NCI-H526 treated with DMSO at 0.1 percent for 48 hours (cell line): ENCODE data around the gene HTT-AS.

Experiments
- DNase-seq: peaks from one replicate; lab custom pipeline; 2025; lab: John Stamatoyannopoulos, UW

The HTT-AS gene

DNA sequence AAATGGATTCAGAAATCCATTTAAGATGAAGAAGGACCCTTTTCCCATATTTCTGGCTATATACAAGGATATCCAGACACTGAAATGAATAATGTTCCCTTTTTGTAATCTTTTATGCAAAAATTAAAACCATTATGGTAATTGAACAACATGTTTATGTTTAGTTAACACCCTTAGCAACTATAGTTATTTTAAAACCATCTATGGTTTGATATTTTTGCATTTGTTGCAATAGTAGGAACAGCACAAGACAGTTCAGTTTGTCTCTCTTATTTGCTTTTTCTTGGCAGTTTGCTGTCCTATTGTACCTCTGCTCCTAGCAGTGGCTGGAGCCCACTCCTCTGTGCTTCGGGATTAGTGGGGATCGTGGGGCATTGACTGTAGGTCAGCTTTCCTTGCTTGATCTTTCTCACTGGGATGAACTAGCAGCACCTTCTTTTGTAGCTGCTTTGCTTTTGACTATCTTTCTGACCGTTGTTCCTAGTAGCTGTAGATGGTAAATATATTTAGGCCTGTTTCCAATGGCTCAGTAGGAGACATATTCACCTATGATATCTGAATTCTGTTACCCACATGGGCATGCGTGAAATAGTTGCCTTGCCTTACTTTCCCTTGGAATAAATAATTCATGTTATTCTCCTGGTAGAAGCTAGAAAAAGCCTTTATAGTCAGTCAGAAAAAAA lies 12.9 kb upstream of the HTT-AS start:
- DNase-seq: no peak

DNA sequence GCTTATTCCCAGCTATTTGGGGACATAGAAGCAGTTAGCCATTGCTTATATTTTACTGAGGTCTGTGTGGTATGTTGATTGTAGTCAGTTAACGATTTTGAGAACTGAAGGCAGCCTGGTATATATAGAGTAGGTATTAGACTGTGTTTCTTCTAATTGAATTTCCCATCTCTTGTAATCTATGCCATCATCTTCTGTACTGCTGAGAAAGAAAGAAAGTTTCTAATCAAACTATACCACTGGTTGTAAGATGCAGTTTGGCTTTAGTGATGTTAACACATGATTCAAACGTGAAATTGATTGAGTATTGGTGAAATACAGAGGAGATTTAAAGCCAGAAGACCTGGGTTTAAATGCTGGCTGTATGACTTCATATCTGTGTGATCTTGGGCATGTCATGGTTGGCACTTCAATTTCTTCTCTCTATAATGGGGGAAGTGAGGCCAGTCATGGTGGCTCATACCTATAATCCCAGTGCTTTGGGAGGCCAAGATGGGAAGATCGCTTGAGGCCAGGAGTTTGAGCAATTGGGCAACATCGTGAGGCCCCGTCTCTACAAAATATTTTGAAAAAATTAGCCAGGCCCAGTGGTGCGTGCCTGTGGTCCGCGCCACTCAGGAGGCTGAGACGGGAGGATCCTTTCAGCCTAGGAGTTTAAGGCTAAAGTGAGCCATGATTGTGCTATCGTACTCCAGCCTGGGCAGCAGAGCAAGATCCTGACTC lies 11.8 kb upstream of the HTT-AS start:
- DNase-seq: no peak

DNA sequence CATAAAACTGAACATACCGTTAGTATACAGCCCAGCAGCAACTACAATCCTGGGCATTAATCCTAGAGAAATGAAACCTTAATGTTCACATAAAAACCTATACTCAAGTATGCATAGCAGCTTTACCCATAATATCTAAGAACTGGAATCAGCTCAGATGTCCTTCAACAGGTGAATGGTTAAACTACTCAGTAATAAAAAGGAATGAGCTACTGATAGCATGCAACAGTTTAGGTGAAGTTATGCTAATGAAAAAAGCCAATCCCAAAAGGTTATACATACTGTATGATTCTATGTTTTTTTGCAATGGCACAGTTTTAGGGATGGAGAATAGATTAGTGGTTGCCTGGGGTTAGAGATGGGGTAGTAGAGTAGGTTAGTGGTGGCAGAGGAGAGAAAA lies 9.4 kb upstream of the HTT-AS start:
- no peak for DNase-seq

DNA sequence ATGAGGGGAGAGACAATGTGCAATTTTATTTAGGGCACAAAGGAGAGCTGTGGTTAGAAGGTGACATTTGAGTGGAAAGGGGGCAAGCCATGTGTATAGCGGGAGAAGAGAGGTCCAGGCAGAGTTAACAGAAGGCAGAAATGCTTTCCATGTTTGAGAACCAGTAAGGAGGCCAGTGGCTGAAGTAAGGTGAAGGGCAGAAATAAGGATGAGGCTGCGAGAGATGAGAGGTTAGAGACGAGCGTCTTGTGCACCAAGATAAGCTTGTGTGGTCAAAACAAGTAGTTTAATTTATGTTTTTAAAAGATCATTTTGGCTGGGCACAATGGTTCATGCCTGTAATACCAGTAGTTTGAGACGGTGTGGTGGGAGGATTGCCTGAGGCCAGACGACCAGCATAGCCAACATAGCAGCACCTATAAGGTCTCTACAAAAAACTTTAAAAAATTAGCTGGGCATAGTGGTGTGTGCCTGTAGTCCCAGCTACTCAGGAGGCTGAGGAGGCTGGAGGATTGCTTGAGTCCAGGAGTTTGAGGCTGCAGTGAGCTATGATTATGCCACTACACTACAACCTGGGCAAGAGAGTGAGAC lies 8.7 kb upstream of the HTT-AS start:
- DNase-seq: no peak

DNA sequence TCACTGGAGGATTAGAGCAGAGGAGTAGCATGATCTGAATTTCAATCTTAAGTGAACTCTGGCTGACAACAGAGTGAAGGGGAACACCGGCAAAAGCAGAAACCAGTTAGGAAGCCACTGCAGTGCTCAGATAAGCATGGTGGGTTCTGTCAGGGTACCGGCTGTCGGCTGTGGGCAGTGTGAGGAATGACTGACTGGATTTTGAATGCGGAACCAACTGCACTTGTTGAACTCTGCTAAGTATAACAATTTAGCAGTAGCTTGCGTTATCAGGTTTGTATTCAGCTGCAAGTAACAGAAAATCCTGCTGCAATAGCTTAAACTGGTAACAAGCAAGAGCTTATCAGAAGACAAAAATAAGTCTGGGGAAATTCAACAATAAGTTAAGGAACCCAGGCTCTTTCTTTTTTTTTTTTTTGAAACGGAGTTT lies 5.4 kb upstream of the HTT-AS start:
- DNase-seq: no peak

DNA sequence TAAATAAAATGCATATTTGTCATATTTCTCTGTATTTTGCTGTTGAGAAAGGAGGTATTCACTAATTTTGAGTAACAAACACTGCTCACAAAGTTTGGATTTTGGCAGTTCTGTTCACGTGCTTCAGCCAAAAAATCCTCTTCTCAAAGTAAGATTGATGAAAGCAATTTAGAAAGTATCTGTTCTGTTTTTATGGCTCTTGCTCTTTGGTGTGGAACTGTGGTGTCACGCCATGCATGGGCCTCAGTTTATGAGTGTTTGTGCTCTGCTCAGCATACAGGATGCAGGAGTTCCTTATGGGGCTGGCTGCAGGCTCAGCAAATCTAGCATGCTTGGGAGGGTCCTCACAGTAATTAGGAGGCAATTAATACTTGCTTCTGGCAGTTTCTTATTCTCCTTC lies 3.5 kb upstream of the HTT-AS start:
- DNase-seq: no peak

DNA sequence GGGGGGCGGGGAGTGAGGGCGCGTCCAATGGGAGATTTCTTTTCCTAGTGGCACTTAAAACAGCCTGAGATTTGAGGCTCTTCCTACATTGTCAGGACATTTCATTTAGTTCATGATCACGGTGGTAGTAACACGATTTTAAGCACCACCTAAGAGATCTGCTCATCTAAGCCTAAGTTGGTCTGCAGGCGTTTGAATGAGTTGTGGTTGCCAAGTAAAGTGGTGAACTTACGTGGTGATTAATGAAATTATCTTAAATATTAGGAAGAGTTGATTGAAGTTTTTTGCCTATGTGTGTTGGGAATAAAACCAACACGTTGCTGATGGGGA lies 1.3 kb upstream of the HTT-AS start:
- no peak for DNase-seq

DNA sequence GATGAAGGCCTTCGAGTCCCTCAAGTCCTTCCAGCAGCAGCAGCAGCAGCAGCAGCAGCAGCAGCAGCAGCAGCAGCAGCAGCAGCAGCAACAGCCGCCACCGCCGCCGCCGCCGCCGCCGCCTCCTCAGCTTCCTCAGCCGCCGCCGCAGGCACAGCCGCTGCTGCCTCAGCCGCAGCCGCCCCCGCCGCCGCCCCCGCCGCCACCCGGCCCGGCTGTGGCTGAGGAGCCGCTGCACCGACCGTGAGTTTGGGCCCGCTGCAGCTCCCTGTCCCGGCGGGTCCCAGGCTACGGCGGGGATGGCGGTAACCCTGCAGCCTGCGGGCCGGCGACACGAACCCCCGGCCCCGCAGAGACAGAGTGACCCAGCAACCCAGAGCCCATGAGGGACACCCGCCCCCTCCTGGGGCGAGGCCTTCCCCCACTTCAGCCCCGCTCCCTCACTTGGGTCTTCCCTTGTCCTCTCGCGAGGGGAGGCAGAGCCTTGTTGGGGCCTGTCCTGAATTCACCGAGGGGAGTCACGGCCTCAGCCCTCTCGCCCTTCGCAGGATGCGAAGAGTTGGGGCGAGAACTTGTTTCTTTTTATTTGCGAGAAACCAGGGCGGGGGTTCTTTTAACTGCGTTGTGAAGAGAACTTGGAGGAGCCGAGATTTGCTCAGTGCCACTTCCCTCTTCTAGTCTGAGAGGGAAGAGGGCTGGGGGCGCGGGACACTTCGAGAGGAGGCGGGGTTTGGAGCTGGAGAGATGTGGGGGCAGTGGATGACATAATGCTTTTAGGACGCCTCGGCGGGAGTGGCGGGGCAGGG lies 711 bp upstream of the HTT-AS start:
- DNase-seq: peak; percentile 21

DNA sequence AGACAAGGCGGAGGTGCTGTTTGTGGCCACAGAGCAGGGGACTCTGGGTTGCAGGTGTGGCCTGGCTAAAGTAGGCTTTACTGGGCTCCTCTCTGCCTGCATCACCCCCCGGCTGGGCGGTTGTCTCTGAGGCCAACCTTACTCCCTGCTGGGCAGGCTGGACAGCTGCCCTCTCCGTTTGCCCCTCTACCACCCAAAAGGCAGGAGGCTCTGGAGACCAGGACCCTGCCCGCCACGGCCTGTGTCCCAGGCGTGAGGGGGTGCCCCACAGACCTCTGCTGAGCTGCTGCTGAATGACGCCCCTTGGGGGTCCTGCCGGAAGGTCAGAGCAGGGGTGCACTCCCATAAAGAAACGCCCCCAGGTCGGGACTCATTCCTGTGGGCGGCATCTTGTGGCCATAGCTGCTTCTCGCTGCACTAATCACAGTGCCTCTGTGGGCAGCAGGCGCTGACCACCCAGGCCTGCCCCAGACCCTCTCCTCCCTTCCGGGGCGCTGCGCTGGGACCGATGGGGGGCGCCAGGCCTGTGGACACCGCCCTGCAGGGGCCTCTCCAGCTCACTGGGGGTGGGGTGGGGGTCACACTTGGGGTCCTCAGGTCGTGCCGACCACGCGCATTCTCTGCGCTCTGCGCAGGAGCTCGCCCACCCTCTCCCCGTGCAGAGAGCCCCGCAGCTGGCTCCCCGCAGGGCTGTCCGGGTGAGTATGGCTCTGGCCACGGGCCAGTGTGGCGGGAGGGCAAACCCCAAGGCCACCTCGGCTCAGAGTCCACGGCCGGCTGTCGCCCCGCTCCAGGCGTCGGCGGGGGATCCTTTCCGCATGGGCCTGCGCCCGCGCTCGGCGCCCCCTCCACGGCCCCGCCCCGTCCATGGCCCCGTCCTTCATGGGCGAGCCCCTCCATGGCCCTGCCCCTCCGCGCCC lies 920 bp downstream of the HTT-AS start:
- DNase-seq: no peak

DNA sequence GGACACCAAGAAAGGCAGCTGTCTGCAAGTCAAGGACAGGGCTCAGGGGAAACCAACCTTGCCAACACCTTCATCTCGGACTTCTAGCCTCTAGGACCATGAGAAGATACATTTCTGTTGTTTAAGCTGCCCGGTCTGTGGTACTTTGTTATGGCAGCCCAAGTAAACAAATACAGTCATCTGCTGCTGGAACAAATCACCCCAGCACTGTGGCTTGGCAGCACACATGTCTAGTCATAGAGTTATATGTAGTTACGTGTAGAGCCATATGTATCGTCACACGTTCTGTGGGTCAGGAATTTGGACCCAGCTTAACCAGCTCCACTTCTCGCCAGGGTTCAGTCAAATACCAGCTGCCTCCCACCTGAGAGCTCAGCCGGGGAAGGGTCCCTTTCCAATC lies 2.5 kb downstream of the HTT-AS start:
- no peak for DNase-seq

DNA sequence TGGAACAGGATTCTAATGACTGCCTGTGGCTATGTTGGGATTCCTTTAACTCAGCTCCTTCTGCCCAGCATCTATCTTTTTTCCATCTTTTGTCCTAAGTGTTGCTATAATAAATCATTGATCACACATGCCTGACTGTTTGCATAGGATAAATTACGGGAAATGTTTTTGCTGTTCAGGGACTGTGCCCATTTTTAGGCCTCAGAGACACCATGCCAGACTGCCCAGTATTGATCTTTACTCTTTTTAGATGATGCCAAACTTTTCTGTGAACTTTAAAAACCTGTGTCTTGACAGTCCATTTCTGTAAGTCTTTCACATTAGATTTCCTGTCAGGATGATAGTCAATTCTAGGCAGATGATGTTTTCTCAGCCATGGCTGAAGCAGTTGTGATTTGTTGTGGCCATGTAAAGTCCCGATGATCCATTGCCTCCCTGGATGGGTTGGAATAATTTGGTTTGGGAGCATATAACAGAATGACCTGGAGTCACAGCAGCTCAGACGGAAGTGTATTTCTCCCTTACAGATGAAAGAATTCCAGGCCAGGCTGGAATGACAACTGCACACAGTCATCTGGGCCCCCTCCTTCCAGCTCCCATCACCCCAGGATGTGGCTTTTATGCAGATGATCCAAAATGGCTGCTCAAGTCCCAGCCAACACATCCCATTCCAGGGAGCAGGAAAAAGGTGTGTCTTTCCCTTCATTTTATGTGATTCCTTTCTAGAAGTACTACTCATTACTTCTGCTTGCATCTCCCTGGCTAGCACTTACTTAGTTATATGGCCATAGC lies 3.4 kb downstream of the HTT-AS start:
- DNase-seq: no peak

DNA sequence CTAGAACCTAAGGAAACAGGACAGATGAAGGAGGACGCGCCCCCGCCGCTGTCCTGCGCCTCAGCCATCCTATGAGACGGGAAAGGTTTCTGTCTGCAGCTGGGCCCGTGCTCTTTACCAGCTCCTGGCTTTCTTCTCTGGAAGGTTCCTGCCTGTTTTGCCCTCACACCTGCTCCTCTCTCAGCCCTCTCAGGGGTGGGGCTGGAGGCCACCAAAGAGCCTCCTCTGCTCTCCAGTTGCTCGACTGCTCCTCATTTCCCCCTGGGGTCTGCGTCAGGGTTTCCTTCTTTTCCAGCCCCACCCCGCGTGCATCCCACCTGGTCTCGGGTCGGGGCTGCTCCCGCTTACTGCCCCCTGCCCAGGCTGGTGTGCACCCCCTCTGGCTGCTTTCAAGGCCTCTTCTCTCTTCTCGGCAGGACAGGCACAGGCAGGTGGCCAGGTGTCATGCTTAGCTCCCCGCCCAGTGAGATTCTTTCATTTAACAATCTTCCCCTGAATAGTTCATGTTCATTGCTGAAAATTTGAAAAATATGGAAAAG lies 4.6 kb downstream of the HTT-AS start:
- no peak for DNase-seq

DNA sequence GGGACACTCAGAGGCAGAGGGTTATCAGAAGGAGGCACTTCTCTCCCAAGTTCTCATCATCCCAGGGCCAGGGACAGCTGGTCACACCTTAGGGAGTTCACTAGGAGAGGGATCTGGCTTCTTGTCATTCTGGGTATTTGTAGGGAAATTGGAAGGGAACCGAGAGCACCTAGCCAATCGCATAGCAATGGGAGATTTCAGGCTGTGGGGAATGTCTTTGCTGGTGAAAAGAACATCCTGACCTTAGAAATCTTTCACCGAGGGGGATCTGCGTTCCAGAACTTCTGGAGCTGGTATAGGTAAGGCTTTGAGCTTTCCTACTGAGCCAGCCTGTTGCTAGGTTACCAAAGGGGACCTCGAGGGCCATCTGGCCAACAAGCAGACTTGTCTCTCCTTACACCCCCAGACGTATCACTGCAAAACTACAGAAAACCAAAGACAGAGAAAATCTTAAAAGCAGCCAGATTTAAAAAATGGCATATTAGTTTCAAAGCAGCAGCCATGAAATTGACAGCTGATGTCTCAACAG lies 6.8 kb downstream of the HTT-AS start:
- no peak for DNase-seq

DNA sequence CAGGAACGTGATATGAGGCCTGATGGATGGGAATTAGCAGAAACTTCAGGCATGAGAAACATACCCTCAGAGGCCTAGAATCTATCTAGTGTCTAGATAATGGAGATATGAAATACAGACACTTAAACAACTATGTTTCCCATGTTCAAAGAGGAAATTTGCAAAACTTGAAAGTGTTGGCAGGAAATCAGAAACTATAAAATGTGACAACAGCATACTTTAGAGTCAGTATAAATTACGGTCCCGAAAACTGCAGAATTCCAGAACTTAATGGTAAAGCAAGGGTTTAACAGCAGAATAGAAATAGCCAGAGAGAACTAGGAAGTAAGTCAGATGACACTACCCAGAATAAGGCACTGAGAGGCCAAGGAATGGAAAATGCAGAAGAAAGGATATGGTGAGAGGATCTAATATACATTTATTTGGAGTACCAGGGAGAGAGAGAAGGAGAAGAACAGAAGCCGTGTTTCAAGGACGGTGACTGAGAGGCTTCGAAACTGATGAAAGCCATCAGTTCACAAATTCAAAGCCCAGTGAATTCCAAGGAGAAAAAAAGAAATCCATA lies 7.4 kb downstream of the HTT-AS start:
- DNase-seq: no peak

DNA sequence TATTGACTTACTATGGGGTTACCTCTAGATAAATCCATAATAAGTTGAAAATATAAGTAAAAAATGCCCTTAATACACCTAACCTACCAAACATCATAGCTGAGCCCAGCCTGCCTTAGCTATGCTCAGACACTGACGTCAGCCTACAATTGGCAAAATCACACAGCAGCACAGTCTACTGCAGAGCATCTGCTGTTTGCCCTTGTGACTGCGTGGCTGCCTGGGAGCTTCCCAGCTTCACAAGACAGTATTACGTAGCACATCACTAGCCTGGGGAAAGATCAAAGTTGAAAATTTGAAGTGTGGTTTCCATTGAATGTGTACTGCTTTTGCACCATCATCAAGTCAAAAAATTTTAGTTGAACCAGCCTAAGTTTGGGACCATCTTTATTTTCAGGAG lies 8.8 kb downstream of the HTT-AS start:
- DNase-seq: no peak

DNA sequence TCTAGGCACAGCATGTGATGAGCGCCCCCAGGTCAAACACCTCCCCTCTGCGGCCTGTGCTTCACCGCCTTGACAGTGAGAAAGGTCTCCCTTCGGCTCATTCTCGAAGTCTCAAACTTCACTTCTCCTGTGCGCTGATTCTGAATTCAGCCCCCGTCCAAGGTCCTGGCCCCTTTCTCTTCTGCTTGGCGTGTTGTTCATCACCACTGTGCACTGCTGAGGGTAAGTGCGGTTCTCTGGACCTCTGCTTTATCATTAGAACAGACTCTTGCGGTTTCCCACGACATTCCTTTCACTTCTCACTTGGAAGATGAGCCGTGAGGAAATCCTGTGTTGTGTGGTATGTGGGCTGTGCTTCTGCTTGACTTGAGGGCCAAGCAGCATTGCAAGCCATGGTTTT lies 11.9 kb downstream of the HTT-AS start:
- no peak for DNase-seq

DNA sequence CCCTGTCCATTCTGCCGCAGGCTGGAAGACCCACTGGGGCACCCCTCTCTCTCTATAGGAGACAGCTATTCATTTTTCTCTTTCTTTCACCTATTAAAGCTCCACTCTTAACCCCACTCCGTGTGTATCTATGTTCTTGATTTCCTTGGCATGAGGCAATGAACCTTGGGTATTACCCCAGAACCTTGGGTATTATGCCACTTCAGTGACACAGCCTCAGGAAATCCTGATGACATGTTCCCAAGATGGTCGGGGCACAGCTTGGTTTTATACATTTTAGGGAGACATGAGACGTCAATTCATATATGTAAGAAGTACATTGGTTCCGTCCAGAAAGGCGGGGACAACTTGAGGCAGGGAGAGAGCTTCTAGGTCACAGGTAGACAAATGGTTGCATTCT lies 13.4 kb downstream of the HTT-AS start:
- no peak for DNase-seq

DNA sequence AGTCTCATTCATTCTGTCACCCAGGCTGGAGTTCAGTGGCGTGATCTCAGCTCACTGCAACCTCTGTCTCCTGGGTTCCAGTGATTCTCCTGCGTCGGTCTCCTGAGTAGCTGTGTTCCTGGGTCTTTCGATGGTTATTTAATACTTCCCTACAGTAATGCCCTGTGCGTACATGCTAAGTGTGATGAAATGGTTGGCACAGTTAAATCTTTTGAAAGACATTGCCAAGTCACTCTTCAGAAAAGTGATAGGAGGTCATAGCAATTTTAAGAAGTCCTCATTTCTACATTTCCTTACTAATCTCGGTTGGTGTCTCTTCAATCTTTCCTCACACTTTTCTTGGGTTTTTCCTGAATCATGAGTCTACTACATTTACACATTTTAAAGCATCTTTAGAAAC lies 14.4 kb downstream of the HTT-AS start:
- no peak for DNase-seq

DNA sequence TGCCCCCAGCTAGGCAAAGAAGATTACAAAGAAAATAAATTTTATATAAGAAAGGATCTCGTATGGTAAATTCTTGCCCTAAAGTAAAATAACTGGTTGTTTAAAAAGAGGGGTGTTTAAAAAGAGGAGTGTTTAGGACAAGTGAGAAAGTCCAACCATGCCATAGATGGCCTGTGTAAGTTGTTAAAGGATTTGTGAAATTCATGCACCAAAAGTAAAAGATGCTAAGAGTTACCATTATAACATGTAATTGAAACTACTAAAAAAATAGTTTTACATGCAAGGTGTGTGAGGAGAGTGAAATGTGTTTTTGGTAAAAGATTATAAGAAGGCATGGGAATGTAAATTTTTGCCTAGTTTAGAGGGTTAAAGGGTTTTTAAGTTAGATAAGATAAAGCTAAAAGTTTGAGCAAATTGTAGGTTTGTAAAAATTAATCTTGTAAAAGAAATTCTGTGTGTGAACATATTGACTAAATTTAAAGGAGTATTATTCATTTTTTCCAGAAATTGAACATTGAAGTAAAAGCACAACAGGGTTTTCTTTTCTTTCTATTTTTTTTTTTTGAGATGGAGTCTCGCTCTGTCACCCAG lies 20.1 kb downstream of the HTT-AS start:
- DNase-seq: no peak
